HG03066 (cell line): ENCODE results near the gene DNAH7.

Experiments
- ATAC-seq: cut with Tn5 transposase; IDR thresholded peaks from one replicate; pipeline ENCODE4 v1.9.1; 2021; ENCODE audit warnings: low read depth; ENCODE audit not compliant: unreplicated experiment

The DNAH7 gene

GRCh38 chr2:195871326-195871725 lies 197.3 kb downstream of the DNAH7 start:
- no peak for ATAC-seq

DNA sequence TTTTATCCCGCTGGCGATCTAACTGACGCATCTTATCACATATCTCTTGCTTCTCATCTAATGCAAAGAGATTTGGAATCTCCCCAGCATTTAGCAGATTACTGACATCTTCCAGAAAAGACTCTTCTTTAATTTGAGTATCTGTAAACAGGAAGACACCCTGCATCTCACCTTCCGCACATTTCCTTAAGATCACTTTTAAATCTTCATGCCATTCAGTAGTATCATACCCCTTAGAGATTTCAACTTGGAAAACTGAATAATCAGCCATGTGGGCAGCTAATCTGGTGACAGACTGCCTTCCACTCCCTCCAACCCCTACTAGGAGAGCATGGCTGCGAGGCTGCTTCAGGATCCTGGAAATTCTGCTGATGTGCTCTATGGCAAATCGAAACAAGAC lies 204.3 kb downstream of the DNAH7 start:
- ATAC-seq, result no peak

- no peak for ATAC-seq
These were observed 205.1 kb downstream of the DNAH7 start for GRCh38 chr2:195863564-195863963.

DNA sequence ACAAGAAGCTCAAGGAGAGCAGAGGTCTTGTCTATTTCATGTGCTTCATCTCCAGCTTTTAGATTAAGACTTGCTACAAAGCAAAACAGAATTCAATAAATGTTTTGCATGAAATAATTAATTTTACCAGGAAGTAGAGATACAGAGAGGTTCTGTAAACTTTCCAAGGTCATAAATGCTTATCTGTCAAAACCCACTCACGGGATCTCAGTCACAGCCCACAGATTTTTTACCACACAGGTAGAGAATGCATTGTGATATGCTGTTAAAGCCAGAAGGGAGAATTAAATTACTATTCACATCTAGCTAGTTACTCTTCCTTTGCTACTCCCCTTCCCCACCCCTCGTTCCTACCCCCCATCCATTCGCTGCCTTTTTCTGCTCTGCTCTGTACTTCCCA lies 205.5 kb downstream of the DNAH7 start:
- ATAC-seq, result no peak

GRCh38 chr2:195861821-195862220 lies 206.8 kb downstream of the DNAH7 start:
- no peak for ATAC-seq

DNA sequence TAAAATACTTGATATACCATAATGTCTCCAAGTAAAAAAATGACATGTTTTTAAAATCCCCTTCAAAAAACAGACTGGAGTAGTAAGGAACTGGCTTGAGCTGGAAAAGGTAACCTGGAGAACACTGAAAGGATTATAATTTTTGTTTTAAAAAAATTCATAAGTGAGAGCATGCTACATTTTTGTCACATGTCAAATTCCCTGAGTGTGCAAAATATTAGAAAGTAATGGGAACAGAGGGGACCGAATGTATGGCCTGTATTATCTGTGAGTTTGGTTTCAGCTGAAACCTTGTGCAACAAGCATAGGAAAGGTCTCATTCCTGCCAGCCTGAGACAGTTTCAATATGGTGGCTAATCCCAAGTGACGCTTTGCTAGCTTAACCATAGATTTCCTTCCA lies 209.1 kb downstream of the DNAH7 start:
- ATAC-seq, result no peak

DNA sequence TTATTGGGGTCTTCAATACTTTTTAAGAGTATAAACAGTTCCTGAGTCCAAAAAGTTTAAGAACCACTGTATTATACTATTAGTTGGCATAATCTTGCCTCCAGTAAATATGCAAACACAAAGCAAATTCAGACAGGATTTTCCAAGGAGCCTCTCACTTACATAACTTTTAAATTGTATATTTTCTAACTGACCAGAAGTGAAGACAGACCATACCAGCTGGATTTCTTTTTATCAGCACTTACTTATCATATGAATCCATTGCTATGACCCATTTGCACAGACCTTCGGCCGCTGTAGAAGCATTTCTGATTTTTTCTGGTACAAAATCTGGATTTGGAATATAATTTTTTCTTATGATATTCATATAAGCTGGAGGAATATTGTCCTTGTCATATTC lies 211.5 kb downstream of the DNAH7 start:
- no peak for ATAC-seq

- no peak for ATAC-seq
These were observed 217.9 kb downstream of the DNAH7 start for GRCh38 chr2:195850764-195851163.

DNA sequence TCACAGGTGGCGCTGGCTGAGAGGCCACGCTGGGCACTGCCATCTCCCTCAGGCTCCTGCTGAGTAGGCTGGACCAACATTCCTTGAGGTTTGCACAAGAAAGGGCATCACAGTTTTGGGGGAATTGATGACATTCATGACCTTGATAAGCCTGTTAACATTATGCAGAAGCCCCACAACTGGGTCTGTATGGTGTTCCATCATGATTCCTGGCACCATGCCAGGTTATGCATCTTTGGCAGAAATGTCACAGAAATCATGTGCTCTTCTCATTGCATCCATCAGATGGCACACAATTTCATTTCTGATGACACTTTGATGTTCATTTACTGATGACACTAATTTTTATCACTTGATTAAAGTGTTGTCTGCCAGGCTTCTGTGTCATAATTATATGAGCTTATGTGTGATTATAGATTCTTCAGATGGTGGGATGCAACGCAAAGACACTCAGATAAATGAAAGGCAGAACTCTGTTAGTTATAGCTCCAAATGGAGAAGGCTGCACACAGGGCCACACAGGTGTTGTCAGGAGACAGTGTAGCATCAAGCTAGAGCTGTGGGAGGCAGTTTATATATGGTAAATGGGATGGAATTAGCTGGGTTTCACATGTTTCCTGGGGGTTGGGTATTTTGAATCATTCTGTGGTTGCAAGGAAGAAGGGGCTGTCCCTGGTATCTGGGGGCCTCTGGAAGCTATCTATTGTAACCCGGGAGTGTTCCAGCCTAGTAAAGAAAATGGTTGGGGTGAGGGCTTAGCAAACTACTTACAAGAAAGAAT lies 220.3 kb downstream of the DNAH7 start:
- no peak for ATAC-seq

- ATAC-seq, result no peak
These were observed 225.7 kb downstream of the DNAH7 start for GRCh38 chr2:195842932-195843331.

DNA sequence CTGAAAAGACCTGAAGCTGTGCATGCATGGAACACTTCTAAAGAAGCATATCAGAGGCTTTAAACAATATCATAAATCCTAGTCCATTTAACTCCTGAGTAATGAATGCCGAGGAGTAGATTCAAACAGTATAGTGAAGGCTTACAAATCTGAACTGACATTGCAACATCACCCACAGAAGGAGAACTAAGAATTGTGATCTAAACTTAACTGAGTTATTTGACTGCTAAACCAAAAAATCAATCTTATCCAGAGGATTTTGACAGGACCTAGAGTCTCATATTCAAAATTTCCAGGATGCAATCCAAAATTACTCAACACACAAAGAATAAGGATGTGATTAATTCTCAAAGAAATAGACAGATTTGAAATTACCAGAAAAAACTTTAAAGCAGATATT lies 230.6 kb downstream of the DNAH7 start:
- no peak for ATAC-seq

- no peak for ATAC-seq
These were observed 232.6 kb downstream of the DNAH7 start for GRCh38 chr2:195836002-195836401.

DNA sequence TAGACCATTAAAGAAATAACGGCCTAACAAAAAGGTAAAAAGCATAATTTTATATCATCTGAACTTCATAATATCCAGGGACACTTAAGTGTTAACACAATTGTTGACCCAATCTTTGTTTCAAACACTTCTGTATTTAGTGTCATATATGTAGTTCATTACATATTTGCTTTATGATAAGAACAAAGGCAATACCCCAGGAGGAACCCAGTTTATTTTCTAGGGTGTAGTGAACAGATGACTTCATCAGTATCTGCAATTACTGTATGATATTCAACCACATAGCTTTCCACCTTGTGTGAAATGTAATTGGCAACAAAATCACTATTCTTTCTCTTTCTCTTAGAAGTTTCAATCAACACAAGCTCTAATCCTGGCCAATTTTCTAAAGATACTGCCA lies 233.8 kb downstream of the DNAH7 start:
- ATAC-seq, result no peak

DNA sequence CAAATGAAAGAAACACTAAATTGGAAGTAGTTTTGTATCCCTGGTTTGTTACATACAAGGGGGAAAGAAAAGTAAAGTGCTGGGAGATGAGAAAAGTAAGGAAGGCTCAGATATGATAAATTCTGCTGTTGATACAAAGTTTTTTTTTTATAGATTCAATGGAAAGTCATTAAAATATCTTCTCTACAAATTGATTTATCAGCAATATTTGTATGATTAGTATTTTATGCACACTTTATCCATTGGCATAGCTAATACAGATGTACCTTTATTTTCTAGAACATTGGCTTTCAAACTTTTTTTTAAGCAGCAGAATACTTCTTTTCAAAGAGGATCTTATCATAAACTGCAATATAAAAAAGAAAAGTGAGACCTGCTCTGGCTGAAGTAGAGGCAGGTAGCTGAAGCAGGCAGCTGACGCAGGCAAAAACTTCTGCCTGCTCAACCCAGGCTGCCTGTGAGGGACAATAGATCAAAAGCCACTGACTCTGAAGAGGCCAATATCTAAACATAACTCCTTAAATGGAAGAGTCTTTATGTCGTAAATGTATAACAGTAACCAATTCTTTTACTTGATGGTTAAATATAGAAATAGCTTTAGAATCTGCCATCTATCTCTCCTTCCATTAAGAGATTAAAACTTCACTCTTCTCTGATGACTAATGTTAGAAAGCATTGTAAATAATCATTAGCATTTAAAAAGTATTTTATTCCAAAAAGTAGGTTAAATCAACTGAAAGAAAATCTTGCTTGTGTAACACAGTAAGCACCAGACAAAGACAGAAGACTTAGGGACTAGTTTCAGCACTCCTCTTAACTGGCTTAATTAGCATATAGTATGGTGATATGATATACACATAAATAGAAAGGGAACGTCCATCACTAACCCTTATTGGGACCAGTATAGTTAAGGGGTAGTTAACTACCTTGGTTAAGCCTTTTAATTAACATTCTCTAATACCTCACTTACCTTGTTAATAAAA lies 237.4 kb downstream of the DNAH7 start:
- ATAC-seq, result no peak

GRCh38 chr2:195824478-195824877 lies 244.2 kb downstream of the DNAH7 start:
- no peak for ATAC-seq

DNA sequence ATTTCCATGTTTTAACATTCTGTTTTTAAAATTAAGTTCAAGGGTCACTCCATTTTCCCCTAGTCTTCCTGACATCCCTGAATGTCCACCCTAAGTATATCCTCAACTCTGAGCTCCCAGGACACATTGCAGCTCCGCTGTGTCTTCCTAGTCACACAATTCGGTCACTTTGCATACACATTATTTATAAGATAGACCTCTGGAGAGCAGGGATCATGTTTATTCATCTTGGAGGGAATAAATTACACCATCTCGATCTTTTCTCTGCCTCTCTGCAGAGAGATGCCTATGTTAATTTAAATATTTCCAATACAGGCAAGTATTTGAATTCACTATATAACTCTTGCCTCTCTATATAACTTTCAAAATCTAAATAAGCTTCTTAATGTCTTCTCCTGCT lies 245.4 kb downstream of the DNAH7 start:
- no peak for ATAC-seq

DNA sequence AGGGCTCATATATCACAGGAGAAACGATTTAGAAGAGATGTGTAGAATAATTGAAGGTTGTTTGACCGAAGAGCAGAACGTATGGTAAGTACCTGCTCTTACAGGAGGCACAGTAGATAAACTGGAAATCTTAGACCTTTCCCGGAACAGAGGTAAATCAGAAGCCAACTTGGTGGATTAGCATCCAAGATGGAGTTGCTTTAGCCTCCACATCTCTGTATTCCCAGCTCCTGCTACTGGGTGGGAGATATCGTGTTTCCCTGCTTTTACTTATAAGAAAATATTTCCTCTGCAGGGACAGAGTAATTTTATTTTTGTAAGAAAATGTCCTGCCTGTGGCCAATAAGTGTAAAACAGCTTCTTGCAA lies 247.1 kb downstream of the DNAH7 start:
- no peak for ATAC-seq

DNA sequence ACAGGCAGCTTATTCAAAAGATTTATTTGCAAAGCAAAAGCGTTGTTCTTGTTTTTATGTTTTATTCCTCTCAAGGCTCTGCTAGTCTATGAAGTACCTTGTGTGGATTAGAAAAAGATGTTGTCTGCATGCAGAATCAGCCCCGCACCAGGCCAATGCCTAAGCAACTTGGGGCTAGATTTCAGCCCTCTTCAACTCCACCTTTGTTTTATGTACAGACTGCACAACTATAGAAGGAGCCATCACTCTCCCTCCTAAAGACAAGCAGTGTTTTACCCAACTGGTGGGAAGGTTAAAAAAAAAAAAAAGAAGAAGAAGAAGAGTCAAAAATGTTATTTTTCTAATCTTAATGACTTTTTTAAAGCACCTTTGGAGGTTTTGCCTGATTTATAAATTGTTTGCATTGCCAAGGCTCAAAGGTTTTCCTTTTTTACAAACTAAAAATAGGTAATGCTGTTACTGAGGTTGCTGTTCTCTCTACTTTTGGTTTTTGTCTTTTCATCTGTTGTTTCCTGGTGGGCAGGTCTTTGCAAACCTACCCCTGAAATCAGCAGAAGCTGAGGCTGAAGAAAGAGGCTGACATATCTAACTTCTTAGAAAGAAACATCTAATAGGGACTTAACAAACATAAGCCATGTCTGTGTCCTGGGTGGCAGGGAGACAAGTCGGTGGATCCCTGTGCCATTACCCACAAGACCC lies 247.6 kb downstream of the DNAH7 start:
- ATAC-seq, result no peak

GRCh38 chr2:195820373-195820772 lies 248.3 kb downstream of the DNAH7 start:
- ATAC-seq, result no peak

GRCh38 chr2:195819276-195819675 lies 249.4 kb downstream of the DNAH7 start:
- no peak for ATAC-seq

DNA sequence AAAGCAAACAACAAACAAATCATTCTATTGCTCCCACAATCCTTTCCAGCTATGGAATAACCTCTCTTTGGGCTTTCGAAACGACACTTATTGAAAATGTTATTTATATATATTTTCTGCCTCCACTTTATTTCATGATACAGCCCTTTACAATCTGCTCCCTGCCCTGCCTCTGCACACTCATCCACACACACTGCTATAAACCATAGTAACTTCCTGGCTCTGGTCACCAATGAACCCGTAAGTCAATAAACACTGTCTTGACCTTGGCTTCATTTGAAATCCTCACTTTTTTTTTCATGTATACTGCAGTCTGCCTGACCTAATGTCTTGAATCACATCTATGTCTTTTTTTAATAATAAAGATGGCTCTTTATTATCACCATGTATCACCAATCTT lies 250.1 kb downstream of the DNAH7 start:
- no peak for ATAC-seq
